ENCODE data around the gene NUP133.

Gene NUP133

GRCh38 chr1:229536982-229537381 lies 28.8 kb upstream of the NUP133 start:
- DNase-seq (ENCODE audit: low read depth) = no peak
- in situ Hi-C loops (cut with HindIII; ENCODE audit: low sequenced_read_pairs) = no loop called here
- TF ChIP-seq CTCF (IDR thresholded peaks at IDR 0.05; ENCODE audit: low read depth, low read length, missing control alignments) = no peak
- H3K4me3 ChIP-seq (ENCODE audit: low read depth, low read length) = no peak overlapping the region

- TF ChIP-seq CTCF (IDR thresholded peaks at IDR 0.05; ENCODE audit: low read depth, low read length, missing control alignments) = no peak
- no peak overlapping the region for H3K4me3 ChIP-seq (ENCODE audit: low read depth, low read length)
- DNase-seq (ENCODE audit: low read depth) = no peak
- in situ Hi-C loops (cut with HindIII; ENCODE audit: low sequenced_read_pairs) = no loop called here
Observed at GRCh38 chr1:229535230-229535629, 27.1 kb upstream of the NUP133 start.

GRCh38 chr1:229531326-229531725 lies 23.2 kb upstream of the NUP133 start:
- no peak for TF ChIP-seq CTCF (IDR thresholded peaks at IDR 0.05; ENCODE audit: low read depth, low read length, missing control alignments)
- in situ Hi-C loops (cut with HindIII; ENCODE audit: low sequenced_read_pairs) = no loop called here
- no peak for DNase-seq (ENCODE audit: low read depth)
- no peak overlapping the region for H3K4me3 ChIP-seq (ENCODE audit: low read depth, low read length)

GRCh38 chr1:229529639-229530038 lies 21.5 kb upstream of the NUP133 start:
- no peak for TF ChIP-seq CTCF (IDR thresholded peaks at IDR 0.05; ENCODE audit: low read depth, low read length, missing control alignments)
- no peak overlapping the region for H3K4me3 ChIP-seq (ENCODE audit: low read depth, low read length)
- no peak for DNase-seq (ENCODE audit: low read depth)
- in situ Hi-C loops (cut with HindIII; ENCODE audit: low sequenced_read_pairs) = no loop called here

GRCh38 chr1:229526695-229527094 lies 18.6 kb upstream of the NUP133 start:
- in situ Hi-C loops (cut with HindIII; ENCODE audit: low sequenced_read_pairs) = no loop called here
- no peak for TF ChIP-seq CTCF (IDR thresholded peaks at IDR 0.05; ENCODE audit: low read depth, low read length, missing control alignments)
- no peak for DNase-seq (ENCODE audit: low read depth)
- H3K4me3 ChIP-seq (ENCODE audit: low read depth, low read length) = no peak overlapping the region

GRCh38 chr1:229523052-229523451 lies 14.9 kb upstream of the NUP133 start:
- TF ChIP-seq CTCF (IDR thresholded peaks at IDR 0.05; ENCODE audit: low read depth, low read length, missing control alignments) = no peak
- DNase-seq (ENCODE audit: low read depth) = no peak
- in situ Hi-C loops (cut with HindIII; ENCODE audit: low sequenced_read_pairs) = no loop called here
- no peak overlapping the region for H3K4me3 ChIP-seq (ENCODE audit: low read depth, low read length)

Data from astrocyte of the cerebellum (primary cell).